Activated naive CD4-positive, alpha-beta T cell treated with anti-CD3 and anti-CD28 coated beads, Interleukin-2, amount 50 U/mL, for 72 hours (primary cell): ENCODE results near the gene PYY. TPM values are rescaled to one million over a fixed set of nuclear protein-coding genes. Genes with fewer than 3 reads are reported as not detected.
"Not testable (repeated sequence)": the region's sequence is repeated elsewhere in the genome, so short reads cannot be mapped to it uniquely, and the experiment has no call there.

ENCODE experiments used
- ATAC-seq, 2 donors: fragments of 150-1000 bp; cut with Tn5 transposase; 2 replicates each; pipeline ENCODE4 v1.10.0; 2021; ENCODE audit warnings: mild to moderate bottlenecking in 2 of 2, moderate library complexity in 2 of 2
- DNase-seq, 2 donors: peaks; one replicate each; pipeline ENCODE4 v3.0.0; 2021 to 2022; ENCODE audit warnings: low spot score in 2 of 2
- H3K27ac Mint-ChIP-seq, 2 donors: one replicate each; pipeline ENCODE4 v1.8.0; 2022; ENCODE audit warnings: mild to moderate bottlenecking in 2 of 2, mixed read lengths in 2 of 2
- H3K36me3 Mint-ChIP-seq, 2 donors: one replicate each; pipeline ENCODE4 v1.8.0; 2022; ENCODE audit warnings: mixed read lengths in 2 of 2
- H3K9me3 Mint-ChIP-seq, 2 donors: one replicate each; pipeline ENCODE4 v1.8.0; 2022; ENCODE audit warnings: mixed read lengths in 2 of 2
- total RNA-seq, 2 donors: library from RNA; stranded (reverse); gene quantifications; one replicate each; pipeline ENCODE4 v1.2.3, GENCODE V29; 2022

Gene PYY
- total RNA-seq, 2 donors from 2014 or later, result not detected

DNA sequence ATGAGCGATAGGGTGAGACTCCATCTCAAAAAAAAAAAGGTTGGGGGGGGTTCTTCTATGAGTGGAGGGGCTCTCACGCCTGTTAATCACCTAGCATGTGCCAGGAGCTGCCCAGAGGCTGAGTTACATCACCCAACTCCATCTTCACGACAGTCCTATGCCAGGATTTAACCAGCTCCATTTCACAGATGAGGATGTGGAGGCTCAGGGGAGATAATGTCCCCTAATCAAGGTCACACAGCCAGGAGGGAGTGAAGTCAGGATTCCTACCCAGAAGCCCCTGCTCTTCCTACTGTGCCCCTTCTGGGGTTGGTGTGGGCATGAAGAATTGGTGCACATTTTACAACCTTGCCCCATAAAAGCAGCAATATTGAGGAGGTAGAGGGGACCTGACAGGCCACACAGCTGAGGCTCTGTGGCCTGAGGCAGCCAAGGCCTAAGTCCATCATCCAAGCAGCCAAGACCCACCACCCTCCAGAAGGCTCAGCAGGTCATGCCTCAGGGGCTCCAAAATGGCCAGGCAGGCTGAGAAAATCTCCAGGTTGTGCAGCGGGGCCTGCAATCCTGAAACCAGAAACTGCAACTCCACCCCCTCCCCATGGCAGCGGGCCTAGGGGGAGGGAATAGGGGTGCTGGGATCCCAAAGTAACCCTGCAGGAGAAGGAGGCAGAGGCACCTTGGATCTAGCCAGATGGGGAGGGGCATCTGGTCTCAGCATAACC lies 18.4 kb downstream of the PYY start:
- H3K36me3 Mint-ChIP-seq, result no peaks in the 10 kb centered on the region
- no peaks in the 10 kb centered on the region for H3K9me3 Mint-ChIP-seq
- no peak overlapping the region for H3K27ac Mint-ChIP-seq
- ATAC-seq, result no peak
- DNase-seq, result no peak

DNA sequence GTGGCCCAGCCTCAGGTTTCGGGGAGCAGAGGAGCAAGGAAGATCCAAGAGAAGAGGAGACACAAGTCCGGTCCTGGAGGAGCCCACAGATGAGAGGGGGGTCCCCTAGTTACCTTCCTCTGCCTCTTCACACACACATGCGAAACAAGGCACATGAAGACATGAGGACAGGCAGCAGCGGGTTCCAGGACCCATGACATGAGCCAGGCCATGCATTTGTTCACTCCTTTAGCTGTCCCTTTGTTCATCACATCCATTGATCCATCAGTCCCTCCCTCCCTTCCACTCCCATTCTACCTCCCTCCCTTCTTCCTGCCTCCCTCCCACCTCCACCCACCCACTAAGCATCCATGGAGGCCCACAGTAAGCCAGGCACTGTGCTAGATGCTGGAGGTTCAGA lies 20.8 kb downstream of the PYY start:
- Mint-ChIP-seq H3K9me3 (no peaks in the 10 kb centered on the region), H3K36me3 (no peaks in the 10 kb centered on the region), H3K27ac (no peak overlapping the region)
- no peak for DNase-seq
- no peak for ATAC-seq

- H3K9me3 Mint-ChIP-seq, result no peaks in the 10 kb centered on the region
- DNase-seq (no peak), ATAC-seq (no peak)
Measured at GRCh38 chr17:43932357-43932756, 21.4 kb downstream of the PYY start.

DNA sequence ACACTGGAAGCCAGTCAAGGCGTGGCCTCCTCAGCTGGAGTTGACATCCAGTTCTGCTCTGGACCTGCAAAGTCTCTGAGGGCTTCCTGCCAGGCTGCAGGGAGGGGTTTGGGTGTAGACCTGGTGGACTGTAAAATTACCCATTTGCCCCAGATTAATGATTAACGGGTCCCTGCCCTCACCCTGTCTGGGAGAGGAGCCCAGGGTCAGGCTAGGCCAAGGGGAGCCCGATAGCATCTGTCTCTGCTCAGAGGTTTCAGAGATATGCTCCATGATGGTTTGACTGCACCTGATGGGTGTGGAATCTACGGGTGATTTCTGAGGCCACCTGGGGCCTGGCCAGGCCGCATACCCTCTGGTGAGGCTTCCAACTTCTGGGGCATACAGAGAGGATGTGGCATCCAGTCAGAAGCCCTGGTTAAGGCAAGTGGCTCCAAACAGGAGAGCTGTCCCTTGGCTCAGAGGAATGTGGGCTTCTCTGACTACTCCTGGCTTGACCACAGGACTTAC lies 22.6 kb downstream of the PYY start:
- H3K36me3 Mint-ChIP-seq, result peaks cover 0 to 7% of the 10 kb centered on the region in 2 donors
- ATAC-seq (no peak), DNase-seq (no peak)
- no peaks in the 10 kb centered on the region for H3K9me3 Mint-ChIP-seq
- no peak overlapping the region for H3K27ac Mint-ChIP-seq

More at GRCh38 chr17:43932357-43932756, 21.4 kb downstream of the PYY start:
- Mint-ChIP-seq H3K27ac (peak overlapping the region in 1 of 2 donors; percentile 42), H3K36me3 (no peaks in the 10 kb centered on the region)

DNA sequence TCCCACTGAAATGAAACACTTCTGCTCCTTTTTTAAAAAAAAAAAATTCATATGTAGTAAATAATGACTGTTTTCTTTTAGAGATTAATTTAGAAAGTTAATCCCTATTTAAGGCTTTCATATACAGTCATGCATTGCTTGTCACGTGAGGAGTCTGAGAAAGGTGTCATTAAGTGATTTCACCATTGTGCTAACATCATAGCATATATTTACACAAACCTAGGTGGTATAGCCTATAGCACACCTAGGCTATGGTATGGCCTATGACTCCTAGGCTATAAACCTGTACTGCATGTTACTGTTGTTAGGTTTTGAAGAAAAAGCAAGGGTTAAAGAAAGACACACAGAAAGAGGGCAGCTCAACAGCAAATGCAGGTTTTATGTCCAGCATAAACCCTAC lies 25.1 kb downstream of the PYY start:
- peaks cover 0 to 7% of the 10 kb centered on the region in 2 donors for H3K36me3 Mint-ChIP-seq
- ATAC-seq (peak; percentile 52 to 63), DNase-seq (no peak)
- no peaks in the 10 kb centered on the region for H3K9me3 Mint-ChIP-seq
- no peak overlapping the region for H3K27ac Mint-ChIP-seq

- ATAC-seq, result peak; percentile 82 to 90
- not testable (repeated sequence) for DNase-seq, H3K9me3 Mint-ChIP-seq, H3K36me3 Mint-ChIP-seq
- peak overlapping the region; percentile 70 to 77 for H3K27ac Mint-ChIP-seq
Measured at GRCh38 chr17:43927929-43928328, 25.8 kb downstream of the PYY start.

DNA sequence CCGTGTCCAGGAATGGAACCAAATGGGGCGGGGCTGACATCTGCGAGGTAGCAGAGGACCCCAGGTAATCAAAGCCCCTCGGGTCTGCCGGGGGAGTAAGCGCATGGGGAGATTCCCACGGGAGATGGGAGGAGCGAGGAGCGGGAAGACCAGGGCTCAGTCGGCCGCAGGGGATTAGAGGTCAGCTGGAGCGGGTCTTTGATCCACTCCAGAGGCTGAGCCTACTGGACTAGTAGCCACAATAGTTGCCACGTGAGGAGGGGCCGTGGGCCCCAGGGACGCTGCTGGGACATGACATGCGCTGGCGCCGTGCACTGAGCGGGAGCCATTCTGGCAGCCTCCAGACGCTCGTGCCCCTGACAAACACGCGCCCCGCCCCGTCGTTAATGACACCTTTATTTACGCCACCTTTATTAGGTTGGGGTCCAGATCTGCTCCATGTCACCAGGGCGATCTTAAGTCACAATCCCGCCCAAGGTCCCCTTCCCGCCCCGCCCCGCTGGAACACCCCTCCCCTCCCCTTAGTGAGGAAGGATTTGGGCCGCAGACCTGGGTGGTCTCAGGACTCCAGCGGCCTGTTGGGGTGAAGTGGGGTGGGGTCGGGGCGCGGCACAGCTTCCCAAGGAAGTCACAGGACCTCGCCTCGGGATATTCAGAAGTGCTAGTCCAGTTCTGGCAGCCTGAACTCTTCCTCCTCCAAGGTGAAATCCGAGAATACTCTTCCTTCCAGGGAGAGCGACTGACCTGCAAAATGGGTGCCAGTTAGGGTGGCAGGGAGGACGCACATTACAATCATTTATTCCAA lies 26.5 kb downstream of the PYY start:
- peaks cover 0 to 7% of the 10 kb centered on the region in 2 donors for H3K36me3 Mint-ChIP-seq
- no peak for DNase-seq
- H3K27ac Mint-ChIP-seq, result peak overlapping the region; percentile 70 to 77
- H3K9me3 Mint-ChIP-seq, result no peaks in the 10 kb centered on the region
- peak in 1 of 2 donors; percentile 51 for ATAC-seq

DNA sequence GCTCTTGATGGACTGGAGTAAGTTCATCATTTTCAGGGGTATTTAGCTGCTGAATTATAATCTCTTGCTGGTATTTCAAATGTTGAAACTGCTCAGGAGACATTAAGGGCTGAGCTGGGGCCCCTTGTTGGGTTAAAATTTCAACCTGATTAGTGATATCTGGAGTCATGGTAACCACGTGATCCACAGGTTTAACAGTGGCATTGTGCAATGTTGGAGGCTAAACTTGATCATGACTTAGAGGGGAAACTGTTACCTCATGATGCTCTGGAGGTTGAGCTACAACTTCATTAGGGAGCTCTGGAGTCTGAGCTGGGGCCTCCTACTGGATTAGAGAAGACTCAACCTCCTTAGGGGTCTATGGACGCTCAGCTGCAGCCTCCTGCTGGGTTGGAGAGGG lies 29.2 kb downstream of the PYY start:
- DNase-seq, result no peak
- peak in 1 of 2 donors; percentile 77 for ATAC-seq

GRCh38 chr17:43920500-43921095 lies 33.1 kb downstream of the PYY start:
- no peak for DNase-seq
- no peak overlapping the region for H3K27ac Mint-ChIP-seq
- H3K36me3 Mint-ChIP-seq, result no peaks in the 10 kb centered on the region
- no peak for ATAC-seq
- H3K9me3 Mint-ChIP-seq, result no peaks in the 10 kb centered on the region

More for the DNA sequence above, 29.2 kb downstream of the PYY start:
- H3K36me3 Mint-ChIP-seq, result peaks cover 0 to 7% of the 10 kb centered on the region in 2 donors
- no peaks in the 10 kb centered on the region for H3K9me3 Mint-ChIP-seq
- H3K27ac Mint-ChIP-seq, result no peak overlapping the region

GRCh38 chr17:43918026-43918389 lies 35.7 kb downstream of the PYY start:
- no peaks in the 10 kb centered on the region for H3K9me3 Mint-ChIP-seq
- H3K27ac Mint-ChIP-seq, result peak overlapping the region; percentile 32 to 44
- DNase-seq, result no peak
- ATAC-seq, result peak; percentile 8 to 32
- no peaks in the 10 kb centered on the region for H3K36me3 Mint-ChIP-seq

GRCh38 chr17:43917348-43918025 lies 36.3 kb downstream of the PYY start:
- Mint-ChIP-seq H3K9me3 (no peaks in the 10 kb centered on the region), H3K27ac (peak overlapping the region; percentile 32 to 44), H3K36me3 (no peaks in the 10 kb centered on the region)
- DNase-seq, result peak; percentile 51 to 64
- ATAC-seq, result peak; percentile 85 to 89

DNA sequence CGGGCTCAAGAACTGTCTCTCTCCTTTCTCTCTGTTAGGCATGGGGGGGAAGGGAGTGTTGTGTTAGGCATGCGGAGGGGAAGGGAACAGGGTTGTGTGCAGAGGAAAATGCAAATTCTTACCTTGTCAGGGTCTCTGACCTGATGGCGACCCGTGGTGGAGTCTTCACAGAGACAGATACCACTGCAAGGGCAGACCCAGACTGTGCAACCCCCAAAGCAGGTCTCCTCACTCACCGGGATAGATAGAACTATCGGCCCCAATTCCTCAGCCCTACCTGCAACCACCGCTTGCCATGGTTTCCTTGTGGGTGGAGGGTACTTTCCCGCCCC lies 36.8 kb downstream of the PYY start:
- Mint-ChIP-seq H3K36me3 (no peaks in the 10 kb centered on the region), H3K9me3 (no peaks in the 10 kb centered on the region), H3K27ac (peak overlapping the region in 1 of 2 donors; percentile 44)
- ATAC-seq, result peak in 1 of 2 donors; percentile 50
- no peak for DNase-seq

DNA sequence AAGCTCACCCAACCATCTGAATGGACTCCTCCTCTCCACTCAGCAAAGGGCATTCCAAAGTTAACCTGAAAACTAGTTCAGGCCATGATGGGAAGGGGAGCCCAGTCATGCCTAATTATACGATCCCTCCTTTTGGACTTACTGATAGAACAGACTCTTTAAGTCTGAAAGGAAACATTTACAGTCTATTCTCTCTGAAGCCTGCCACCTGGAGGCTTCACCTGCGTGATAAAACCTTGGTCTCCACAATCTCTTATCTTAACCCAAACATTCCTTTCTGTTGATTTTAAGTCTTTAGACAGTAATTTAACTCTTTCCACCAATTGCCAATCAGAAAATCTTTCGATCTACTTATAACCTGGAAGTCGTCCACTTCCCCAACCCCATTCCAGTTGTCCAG lies 37.4 kb downstream of the PYY start:
- ATAC-seq (no peak), DNase-seq (no peak)
- no peaks in the 10 kb centered on the region for H3K36me3 Mint-ChIP-seq
- H3K9me3 Mint-ChIP-seq, result no peaks in the 10 kb centered on the region
- no peak overlapping the region for H3K27ac Mint-ChIP-seq

GRCh38 chr17:43915559-43915958 lies 38.2 kb downstream of the PYY start:
- H3K9me3 Mint-ChIP-seq, result no peaks in the 10 kb centered on the region
- no peak for DNase-seq
- H3K36me3 Mint-ChIP-seq, result no peaks in the 10 kb centered on the region
- no peak for ATAC-seq
- H3K27ac Mint-ChIP-seq, result no peak overlapping the region

- no peak for DNase-seq
- Mint-ChIP-seq H3K36me3 (no peaks in the 10 kb centered on the region), H3K27ac (no peak overlapping the region), H3K9me3 (no peaks in the 10 kb centered on the region)
- ATAC-seq, result no peak
Measured at GRCh38 chr17:43914451-43914850, 39.3 kb downstream of the PYY start.

- Mint-ChIP-seq H3K9me3 (no peaks in the 10 kb centered on the region), H3K36me3 (no peaks in the 10 kb centered on the region), H3K27ac (no peak overlapping the region)
- ATAC-seq (no peak), DNase-seq (no peak)
Measured at GRCh38 chr17:43913584-43913983, 40.2 kb downstream of the PYY start.
